ENCODE data around the gene C16orf78. TPM values are rescaled to one million over a fixed set of nuclear protein-coding genes. Genes with fewer than 3 reads are reported as not detected.

Gene C16orf78
- polyA plus RNA-seq, 1 donor from 2014 or later, result not detected

GRCh38 chr16:49351096-49351487, 22.5 kb upstream of the C16orf78 start:
- Histone ChIP-seq H3K79me2 (replicated peaks; ENCODE audit: insufficient read depth, low read length) (no peaks in the 10 kb centered on the region), H3K27me3 (ENCODE audit: insufficient read depth, low read depth, low read length) (peaks cover 20% of the 10 kb centered on the region), H3K4me3 (ENCODE audit: low read length) (no peak overlapping the region), H3F3A (ENCODE audit: insufficient read depth, low read length, poor library complexity, severe bottlenecking) (no peaks in the 10 kb centered on the region), H4K20me1 (ENCODE audit: insufficient read depth) (no peaks in the 10 kb centered on the region), H3K27ac (ENCODE audit: low read length) (no peak overlapping the region), H3K9ac (ENCODE audit: low read length) (no peak overlapping the region), H3K9me2 (ENCODE audit: insufficient read depth, low read length) (no peaks in the 10 kb centered on the region), H3K9me3 (ENCODE audit: low read length) (no peaks in the 10 kb centered on the region), H3K4me2 (ENCODE audit: low read length) (no peak overlapping the region), H3K36me3 (ENCODE audit: insufficient read depth, low read length) (no peaks in the 10 kb centered on the region), H2AFZ (ENCODE audit: low read depth, low read length) (no peak overlapping the region)
- no peak for TF ChIP-seq TAF1 (IDR thresholded peaks at IDR 0.05; ENCODE audit: low read depth)
- no peak for TF ChIP-seq EZH2 (IDR thresholded peaks at IDR 0.05; ENCODE audit: borderline replicate concordance, insufficient read depth, low read length, poor library complexity, severe bottlenecking)

- TF ChIP-seq SMC3 (conservative IDR thresholded peaks at IDR 0.05; ENCODE audit: poor library complexity) (no peak), CTCF (IDR thresholded peaks at IDR 0.05; ENCODE audit: poor library complexity, severe bottlenecking) (no peak), RAD21 (conservative IDR thresholded peaks at IDR 0.05) (no peak), MXI1 (conservative IDR thresholded peaks at IDR 0.05; ENCODE audit: poor library complexity, severe bottlenecking) (no peak), EP300 (conservative IDR thresholded peaks at IDR 0.05; ENCODE audit: poor library complexity, severe bottlenecking) (no peak), POLR2AphosphoS5 (IDR thresholded peaks at IDR 0.05) (no peak), TAF1 (IDR thresholded peaks at IDR 0.05; ENCODE audit: low read depth) (no peak), REST (IDR thresholded peaks at IDR 0.05; ENCODE audit: borderline replicate concordance) (no peak), EZH2 (IDR thresholded peaks at IDR 0.05; ENCODE audit: borderline replicate concordance, insufficient read depth, low read length, poor library complexity, severe bottlenecking) (no peak)
- H3F3A ChIP-seq (ENCODE audit: insufficient read depth, low read length, poor library complexity, severe bottlenecking), result no peaks in the 10 kb centered on the region
- no peaks in the 10 kb centered on the region for H3K9me2 ChIP-seq (ENCODE audit: insufficient read depth, low read length)
- H3K9ac ChIP-seq (ENCODE audit: low read length), result no peak overlapping the region
- H2AFZ ChIP-seq (ENCODE audit: low read depth, low read length), result no peak overlapping the region
- H3K36me3 ChIP-seq (ENCODE audit: insufficient read depth, low read length), result no peaks in the 10 kb centered on the region
- no peaks in the 10 kb centered on the region for H3K9me3 ChIP-seq (ENCODE audit: low read length)
- peaks cover 20% of the 10 kb centered on the region for H3K27me3 ChIP-seq (ENCODE audit: insufficient read depth, low read depth, low read length)
- no peaks in the 10 kb centered on the region for H3K79me2 ChIP-seq (replicated peaks; ENCODE audit: insufficient read depth, low read length)
- H3K4me3 ChIP-seq (ENCODE audit: low read length), result no peak overlapping the region
- no peak overlapping the region for H3K27ac ChIP-seq (ENCODE audit: low read length)
- H4K20me1 ChIP-seq (ENCODE audit: insufficient read depth), result no peaks in the 10 kb centered on the region
- no peak overlapping the region for H3K4me2 ChIP-seq (ENCODE audit: low read length)
These were observed 20.7 kb upstream of the C16orf78 start for GRCh38 chr16:49352892-49353291.

GRCh38 chr16:49353680-49354079, 19.9 kb upstream of the C16orf78 start:
- no peak overlapping the region for H3K27ac ChIP-seq (ENCODE audit: low read length)
- H3F3A ChIP-seq (ENCODE audit: insufficient read depth, low read length, poor library complexity, severe bottlenecking), result no peaks in the 10 kb centered on the region
- no peaks in the 10 kb centered on the region for H3K79me2 ChIP-seq (replicated peaks; ENCODE audit: insufficient read depth, low read length)
- H3K4me3 ChIP-seq (ENCODE audit: low read length), result no peak overlapping the region
- H3K27me3 ChIP-seq (ENCODE audit: insufficient read depth, low read depth, low read length), result peaks cover 14% of the 10 kb centered on the region
- H2AFZ ChIP-seq (ENCODE audit: low read depth, low read length), result no peak overlapping the region
- no peaks in the 10 kb centered on the region for H3K9me2 ChIP-seq (ENCODE audit: insufficient read depth, low read length)
- no peaks in the 10 kb centered on the region for H4K20me1 ChIP-seq (ENCODE audit: insufficient read depth)
- H3K9me3 ChIP-seq (ENCODE audit: low read length), result no peaks in the 10 kb centered on the region
- TF ChIP-seq REST (IDR thresholded peaks at IDR 0.05; ENCODE audit: borderline replicate concordance), result no peak
- no peak for TF ChIP-seq MXI1 (conservative IDR thresholded peaks at IDR 0.05; ENCODE audit: poor library complexity, severe bottlenecking)
- TF ChIP-seq EZH2 (IDR thresholded peaks at IDR 0.05; ENCODE audit: borderline replicate concordance, insufficient read depth, low read length, poor library complexity, severe bottlenecking), result no peak
- TF ChIP-seq CTCF (IDR thresholded peaks at IDR 0.05; ENCODE audit: poor library complexity, severe bottlenecking), result no peak
- TF ChIP-seq TAF1 (IDR thresholded peaks at IDR 0.05; ENCODE audit: low read depth), result no peak
- no peak for TF ChIP-seq RAD21 (conservative IDR thresholded peaks at IDR 0.05)
- H3K36me3 ChIP-seq (ENCODE audit: insufficient read depth, low read length), result no peaks in the 10 kb centered on the region
- H3K9ac ChIP-seq (ENCODE audit: low read length), result no peak overlapping the region
- H3K4me2 ChIP-seq (ENCODE audit: low read length), result no peak overlapping the region

All from neural cell (in vitro differentiated cells).